Inflammatory macrophage (primary cell): Measurements from ENCODE around the gene GPC2.
A peak's percentile ranks its signal among the peaks of the same experiment; 100 is the strongest.
"Not testable (repeated sequence)": the region's sequence is repeated elsewhere in the genome, so short reads cannot be mapped to it uniquely, and the experiment has no call there.

ENCODE experiments used
- DNase-seq, 2 donors: peaks; one replicate each; pipeline ENCODE4 v3.0.0-alpha.2; 2020 to 2022

The GPC2 gene

GRCh38 chr7:100198266-100198665 is 21.1 kb upstream of the GPC2 start:
- no peak for DNase-seq

- DNase-seq, result not testable (repeated sequence)
Measured at GRCh38 chr7:100195901-100196322, 18.7 kb upstream of the GPC2 start.

GRCh38 chr7:100195222-100195621 is 18.0 kb upstream of the GPC2 start:
- no peak for DNase-seq

DNA sequence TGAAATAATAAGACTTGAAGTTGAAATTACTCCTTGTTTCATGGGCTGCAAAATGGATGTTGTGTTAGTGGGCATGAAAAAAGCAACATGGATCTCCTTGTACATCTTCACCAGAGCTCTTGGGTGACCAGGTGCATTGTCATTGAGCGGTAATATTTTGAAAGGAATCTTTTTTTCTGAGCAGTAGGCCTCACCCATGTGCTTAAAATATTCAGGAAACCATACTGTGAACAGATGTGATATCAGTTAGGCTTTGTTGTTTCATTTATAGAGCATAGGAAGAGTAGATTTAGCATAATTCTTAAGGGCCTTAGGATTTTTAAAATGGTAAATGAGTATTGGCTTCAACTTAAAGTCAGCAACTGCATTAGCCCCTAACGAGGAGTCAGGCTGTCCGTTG is 15.8 kb upstream of the GPC2 start:
- no peak for DNase-seq

DNA sequence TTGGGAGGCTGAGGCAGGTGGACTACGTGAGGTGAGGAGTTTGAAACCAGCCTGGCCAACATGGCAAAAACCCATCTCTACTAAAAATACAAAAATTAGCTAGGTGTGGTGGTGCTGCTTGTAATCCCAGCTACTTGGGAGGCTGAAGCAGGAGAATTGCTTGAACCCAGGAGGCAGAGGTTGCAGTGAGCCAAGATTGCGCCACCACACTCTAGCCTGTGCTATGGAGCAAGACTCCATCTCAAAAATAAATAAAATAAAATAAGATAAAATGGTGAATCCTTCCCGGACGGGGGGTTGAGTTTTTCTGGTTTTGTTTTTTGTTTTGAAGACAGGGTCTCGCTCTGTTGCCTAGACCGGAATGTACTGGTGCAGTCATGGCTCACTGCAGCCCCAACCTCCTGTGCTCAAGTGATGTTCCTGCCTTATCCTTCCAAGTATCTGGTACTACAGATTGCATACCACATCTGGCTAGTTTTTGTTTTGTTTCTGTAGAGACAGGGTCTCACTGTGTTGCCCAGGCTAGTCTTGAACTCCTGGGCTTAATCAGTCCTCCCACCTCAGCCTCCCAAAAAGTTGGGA is 15.2 kb upstream of the GPC2 start:
- DNase-seq, result not testable (repeated sequence)

DNA sequence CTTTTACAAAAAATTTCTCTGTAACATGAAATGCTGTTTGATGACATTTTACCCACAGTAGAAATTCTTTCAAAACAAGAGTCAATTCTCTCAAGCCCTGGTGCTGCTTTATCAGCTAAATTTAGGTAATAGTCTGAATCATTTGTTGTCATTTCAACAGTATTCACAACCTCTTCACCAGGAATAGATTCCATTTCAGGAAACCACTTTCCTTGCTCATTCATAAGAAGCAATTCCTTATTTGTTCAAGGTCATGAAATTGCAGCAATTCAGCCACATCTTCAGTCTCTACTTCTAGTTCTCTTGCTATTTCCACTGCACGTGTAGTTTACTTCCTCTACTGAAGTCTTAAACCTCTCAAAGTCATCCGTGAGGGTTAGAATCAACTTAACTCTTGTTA is 14.6 kb upstream of the GPC2 start:
- peak; percentile 67 to 72 for DNase-seq

- peak; percentile 45 to 67 for DNase-seq
Measured at GRCh38 chr7:100190048-100190711, 13.0 kb upstream of the GPC2 start.

GRCh38 chr7:100189061-100189460 is 11.9 kb upstream of the GPC2 start:
- no peak for DNase-seq

GRCh38 chr7:100185726-100186125 is 8.5 kb upstream of the GPC2 start:
- no peak for DNase-seq

- not testable (repeated sequence) for DNase-seq
Measured at GRCh38 chr7:100183090-100183489, 5.9 kb upstream of the GPC2 start.

DNA sequence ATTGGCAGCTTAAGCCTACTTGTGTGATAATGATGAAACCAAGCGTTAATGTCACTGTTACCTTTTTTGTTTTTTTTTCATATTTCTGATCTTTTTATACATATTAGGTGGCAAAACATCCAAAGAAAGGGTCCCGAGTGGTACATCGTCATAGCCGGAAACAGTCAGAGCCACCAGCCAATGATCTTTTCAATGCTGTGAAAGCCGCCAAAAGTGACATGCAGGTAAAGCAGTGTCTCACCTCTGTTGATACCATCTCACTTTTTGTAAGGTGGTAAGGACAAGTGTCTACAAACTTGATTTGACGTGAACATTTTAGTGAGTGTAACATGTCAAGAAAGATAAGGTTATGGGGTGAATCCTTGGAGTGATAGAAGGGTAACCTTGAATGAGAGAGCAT is 5.4 kb upstream of the GPC2 start:
- not testable (repeated sequence) for DNase-seq

GRCh38 chr7:100180084-100180483 is 2.9 kb upstream of the GPC2 start:
- DNase-seq, result not testable (repeated sequence)

DNA sequence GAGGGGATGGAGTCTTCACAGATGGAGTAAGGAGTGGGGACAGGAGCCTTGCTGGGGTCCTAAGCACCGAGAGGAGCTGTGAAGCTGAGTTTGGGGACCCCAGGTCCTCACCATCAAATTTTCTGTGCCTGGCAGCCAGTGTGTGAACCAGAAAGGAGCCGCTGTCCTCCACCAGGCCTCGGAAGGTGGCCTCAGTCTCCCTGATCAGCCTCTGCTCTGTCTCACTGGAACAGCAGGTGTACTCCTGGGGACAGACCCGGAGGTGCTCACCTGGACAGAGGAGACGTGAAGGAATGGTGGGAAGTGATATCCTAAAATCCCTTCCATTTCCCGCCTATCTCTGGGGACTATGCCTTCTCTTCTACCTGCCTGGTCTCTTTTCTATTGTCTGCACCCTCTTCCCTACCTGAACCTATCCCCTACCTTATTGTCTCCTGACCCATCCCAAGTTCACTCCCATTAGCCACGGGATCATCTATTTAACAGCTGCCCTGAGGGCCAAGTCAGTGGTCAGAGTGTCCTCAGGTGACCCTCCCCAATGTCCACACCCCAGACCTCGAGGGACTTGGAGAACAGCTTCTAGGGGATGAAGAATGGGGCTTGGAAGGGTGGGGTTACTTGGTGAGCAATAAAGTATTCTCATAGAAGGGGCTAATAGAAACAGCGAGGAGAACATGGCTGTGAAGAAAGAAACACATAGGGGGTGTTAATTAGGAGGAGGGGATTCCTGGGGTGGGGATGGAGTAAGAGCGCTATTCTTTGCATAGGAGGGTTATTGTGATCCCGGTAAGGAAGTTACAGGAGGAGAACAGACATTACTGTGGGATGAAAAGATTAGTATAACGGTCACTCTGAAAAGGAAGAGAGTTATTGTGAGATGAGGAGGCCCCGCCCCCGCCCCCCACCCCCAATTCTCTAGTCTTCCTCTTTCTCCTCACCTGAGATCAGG is 811 bp downstream of the GPC2 start:
- DNase-seq, result no peak

DNA sequence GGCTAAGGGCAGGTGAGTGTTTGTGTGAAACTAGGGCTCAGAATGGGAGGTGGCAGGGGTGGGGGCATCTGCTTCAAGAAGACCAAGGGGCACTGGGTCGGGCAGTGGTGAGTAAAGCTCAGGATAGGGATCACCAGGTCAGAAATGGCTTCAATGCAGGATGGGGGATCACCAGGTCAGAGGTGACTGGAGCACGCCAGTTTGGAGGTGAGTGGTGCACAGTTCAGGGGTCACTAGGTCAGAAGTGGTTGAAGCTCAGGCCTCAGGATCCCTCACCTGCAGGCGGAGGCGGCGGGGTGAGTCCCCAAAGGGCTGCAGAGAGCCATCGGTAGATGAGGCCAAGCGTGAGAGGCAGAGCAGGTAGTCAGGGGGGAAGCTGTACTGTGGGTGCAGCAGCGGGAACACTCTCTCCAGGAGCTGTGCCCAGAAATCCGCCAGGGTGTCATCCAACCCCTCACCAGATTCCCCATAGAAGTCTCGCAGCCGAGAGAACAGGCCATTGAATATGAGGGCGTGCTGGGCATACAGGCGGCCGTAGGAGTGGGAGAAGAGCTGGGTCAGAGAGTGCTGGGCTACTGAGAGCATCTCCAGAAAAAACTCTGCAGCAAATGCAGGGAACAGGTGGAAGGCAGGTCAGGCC is 1.8 kb downstream of the GPC2 start:
- no peak for DNase-seq

DNA sequence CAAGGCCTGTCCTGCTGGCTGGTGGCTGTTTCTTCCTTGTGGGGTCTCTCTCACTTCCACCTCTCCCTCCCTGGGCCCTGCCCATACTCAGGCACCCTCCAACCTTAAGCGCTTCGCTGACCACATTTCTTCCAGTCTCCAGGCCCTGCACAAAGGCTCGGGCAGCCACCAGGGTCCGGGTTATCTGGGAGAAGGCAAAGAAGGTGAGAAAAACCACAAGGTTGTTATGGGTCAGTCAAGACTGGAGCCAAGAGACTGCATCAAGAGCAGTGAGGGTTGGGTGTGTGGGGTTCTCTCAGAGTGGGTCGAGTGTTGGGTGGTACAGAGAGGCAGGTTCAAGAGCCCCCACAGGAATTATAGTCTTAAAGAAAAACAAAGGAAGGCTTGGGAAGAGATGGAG is 2.6 kb downstream of the GPC2 start:
- no peak for DNase-seq

DNA sequence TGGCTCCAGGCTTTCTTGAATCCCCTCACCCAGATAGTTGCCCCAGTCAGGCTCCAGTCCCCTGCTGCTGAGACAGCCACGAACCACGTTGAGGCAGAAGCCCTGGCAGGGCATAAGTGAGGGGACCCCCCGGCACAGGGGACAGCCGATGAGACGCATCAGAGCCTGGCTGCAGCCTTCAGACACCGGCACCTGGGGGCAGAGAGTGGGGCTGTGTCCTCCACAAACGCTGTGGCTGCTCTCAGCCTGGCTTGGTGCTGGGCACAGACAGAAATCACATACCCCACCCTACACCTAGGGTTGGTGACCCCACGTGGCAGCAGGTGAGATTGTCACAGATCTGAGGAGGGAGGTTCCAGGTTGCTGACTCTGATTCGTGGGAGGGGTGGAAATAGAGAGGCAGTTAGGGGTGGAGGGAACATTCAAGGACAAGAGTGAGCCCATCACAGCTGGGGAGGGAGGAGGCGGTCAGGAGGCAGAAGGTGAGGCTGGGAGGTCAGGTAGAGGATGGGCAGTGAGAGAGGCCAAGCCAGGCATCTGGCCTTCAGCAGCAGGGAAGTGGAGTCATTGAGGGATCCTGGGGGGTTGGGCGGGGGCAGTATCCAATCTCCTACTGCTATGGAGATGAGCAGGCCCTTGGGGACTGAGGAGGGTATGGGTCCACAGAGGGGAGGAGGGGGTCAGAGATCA is 3.2 kb downstream of the GPC2 start:
- DNase-seq, result no peak

GRCh38 chr7:100171840-100172239 is 5.3 kb downstream of the GPC2 start:
- no peak for DNase-seq

- DNase-seq, result no peak
Measured at GRCh38 chr7:100171087-100171681, 6.0 kb downstream of the GPC2 start.

- no peak for DNase-seq
Measured at GRCh38 chr7:100170101-100170897, 6.9 kb downstream of the GPC2 start.

GRCh38 chr7:100169147-100169850 is 7.9 kb downstream of the GPC2 start:
- DNase-seq, result no peak
